H9 (cell line): ENCODE measurements around the gene AGGF1. TPM values are rescaled to one million over a fixed set of nuclear protein-coding genes. Genes with fewer than 3 reads are reported as not detected.

ENCODE experiments used
- DNase-seq: peaks from one replicate; pipeline ENCODE4 v3.0.0-alpha.2; 2017
- H2AFZ ChIP-seq: one replicate; pipeline ENCODE4 v1.6.1; 2013; ENCODE audit warnings: mild to moderate bottlenecking, low read length, control low read depth, moderate library complexity
- H2AK5ac ChIP-seq: 2 replicates; pipeline ENCODE4 v1.6.1; 2013; ENCODE audit warnings: low read length, control low read depth, mixed read lengths; ENCODE audit not compliant: insufficient read length
- H2BK120ac ChIP-seq: one replicate; pipeline ENCODE4 v1.6.1; 2013; ENCODE audit warnings: low read depth, mild to moderate bottlenecking, low read length, control low read depth, inconsistent platforms; ENCODE audit not compliant: poor library complexity, severe bottlenecking
- H2BK12ac ChIP-seq: 2 replicates; pipeline ENCODE4 v1.6.1; 2013; ENCODE audit warnings: low read length, control low read depth, mixed read lengths, low read depth; ENCODE audit not compliant: insufficient read length
- H2BK15ac ChIP-seq: 2 replicates; pipeline ENCODE4 v1.6.1; 2013; ENCODE audit warnings: low read depth, low read length, control low read depth
- H2BK20ac ChIP-seq: one replicate; pipeline ENCODE4 v1.6.1; 2013; ENCODE audit warnings: low read depth, mild to moderate bottlenecking, low read length, control low read depth, inconsistent platforms; ENCODE audit not compliant: poor library complexity, severe bottlenecking
- H2BK5ac ChIP-seq: 2 replicates; pipeline ENCODE4 v1.6.1; 2013; ENCODE audit warnings: low read length, control low read depth, mixed read lengths; ENCODE audit not compliant: insufficient read length
- H3K14ac ChIP-seq: 2 replicates; pipeline ENCODE4 v1.6.1; 2013; ENCODE audit warnings: low read length, control low read depth; ENCODE audit not compliant: insufficient read depth
- H3K18ac ChIP-seq: 2 replicates; pipeline ENCODE4 v1.6.1; 2013; ENCODE audit warnings: low read depth, mild to moderate bottlenecking, mixed read lengths, low read length, control low read depth; ENCODE audit not compliant: insufficient read length
- H3K23ac ChIP-seq: 2 replicates; pipeline ENCODE4 v1.6.1; 2013; ENCODE audit warnings: low read length, control low read depth, mixed read lengths, low read depth; ENCODE audit not compliant: insufficient read length
- H3K23me2 ChIP-seq: 2 replicates; pipeline ENCODE4 v1.6.1; 2013; ENCODE audit warnings: low read depth, mild to moderate bottlenecking, mixed read lengths, low read length, control low read depth; ENCODE audit not compliant: insufficient read length, poor library complexity, severe bottlenecking
- H3K27ac ChIP-seq: 2 replicates; pipeline ENCODE4 v1.5.1; 2013; ENCODE audit warnings: low read length, control low read depth, mixed read lengths, low read depth; ENCODE audit not compliant: insufficient read length
- H3K27me3 ChIP-seq: 2 replicates; pipeline ENCODE4 v1.6.1; 2013; ENCODE audit warnings: low read length, control low read depth, inconsistent platforms; ENCODE audit not compliant: insufficient read depth
- H3K4ac ChIP-seq: 2 replicates; pipeline ENCODE4 v1.6.1; 2013; ENCODE audit warnings: low read depth, mild to moderate bottlenecking, control low read depth, inconsistent platforms, low read length, moderate library complexity
- H3K4me1 ChIP-seq: 2 replicates; pipeline ENCODE4 v1.6.1; 2013; ENCODE audit warnings: low read length, control low read depth, inconsistent platforms; ENCODE audit not compliant: insufficient read depth
- H3K4me2 ChIP-seq: 2 replicates; pipeline ENCODE4 v1.6.1; 2013; ENCODE audit warnings: low read length, control low read depth, mixed read lengths; ENCODE audit not compliant: insufficient read length, insufficient read depth
- H3K56ac ChIP-seq: 2 replicates; pipeline ENCODE4 v1.6.1; 2013; ENCODE audit warnings: low read depth, mild to moderate bottlenecking, mixed read lengths, low read length, control low read depth; ENCODE audit not compliant: insufficient read length
- H3K79me1 ChIP-seq: 2 replicates; pipeline ENCODE4 v1.6.1; 2013; ENCODE audit warnings: low read depth, mild to moderate bottlenecking, moderate library complexity, low read length, control low read depth, inconsistent platforms; ENCODE audit not compliant: insufficient read depth, poor library complexity, severe bottlenecking
- H3K79me2 ChIP-seq: 2 replicates; pipeline ENCODE4 v1.6.1; 2013; ENCODE audit warnings: low read length, control low read depth, inconsistent platforms; ENCODE audit not compliant: insufficient read depth
- H3K9ac ChIP-seq: 2 replicates; pipeline ENCODE4 v1.6.1; 2013; ENCODE audit warnings: low read length, control low read depth, mixed read lengths; ENCODE audit not compliant: insufficient read length; ENCODE audit errors: extremely low read depth
- H3K9me3 ChIP-seq: one replicate; pipeline ENCODE4 v1.6.1; 2013; ENCODE audit warnings: low read depth, low read length, inconsistent platforms; ENCODE audit not compliant: control insufficient read depth
- H3T11ph ChIP-seq: one replicate; pipeline ENCODE4 v1.6.1; 2013; ENCODE audit warnings: mild to moderate bottlenecking, low read length, control low read depth, inconsistent platforms
- H4K20me1 ChIP-seq: one replicate; pipeline ENCODE4 v1.6.1; 2013; ENCODE audit not compliant: control insufficient read depth, insufficient read length, insufficient read depth
- H4K5ac ChIP-seq: 2 replicates; pipeline ENCODE4 v1.6.1; 2013; ENCODE audit warnings: low read depth, mild to moderate bottlenecking, mixed read lengths, low read length, control low read depth; ENCODE audit not compliant: insufficient read length
- H4K8ac ChIP-seq: replicated peaks from 2 replicates; pipeline ENCODE4 v1.6.1; 2013; ENCODE audit warnings: low read length, control low read depth, mixed read lengths, low read depth; ENCODE audit not compliant: insufficient read length
- H4K91ac ChIP-seq: 2 replicates; pipeline ENCODE4 v1.6.1; 2013; ENCODE audit warnings: low read depth, mild to moderate bottlenecking, moderate library complexity, mixed read lengths, low read length, control low read depth; ENCODE audit not compliant: insufficient read length
- H3K27ac Mint-ChIP-seq, 3 experiments: 2 replicates in 2 of 3; 3 replicates in 1 of 3; pipeline ENCODE4 v1.8.0; 2020 to 2021; ENCODE audit warnings: mixed read lengths in 3 of 3, mild to moderate bottlenecking in 1 of 3, moderate library complexity in 1 of 3
- H3K27me3 Mint-ChIP-seq: 2 replicates; pipeline ENCODE4 v1.8.0; 2021; ENCODE audit warnings: low read depth, mild to moderate bottlenecking, moderate library complexity, mixed read lengths
- H3K36me3 Mint-ChIP-seq, 3 experiments: 2 replicates in 2 of 3; 3 replicates in 1 of 3; pipeline ENCODE4 v1.8.0; 2020 to 2021; ENCODE audit warnings: low read depth in 3 of 3, mixed read lengths in 3 of 3; ENCODE audit not compliant: insufficient read depth in 1 of 3
- H3K4me1 Mint-ChIP-seq, 2 experiments: 2 replicates each; pipeline ENCODE4 v1.8.0; 2020; ENCODE audit warnings: mixed read lengths in 2 of 2
- H3K4me3 Mint-ChIP-seq, 2 experiments: 2 replicates in 1 of 2; 3 replicates in 1 of 2; pipeline ENCODE4 v1.8.0; 2020 to 2021; ENCODE audit warnings: mild to moderate bottlenecking in 2 of 2, mixed read lengths in 2 of 2, moderate library complexity in 1 of 2
- H3K9me3 Mint-ChIP-seq, 2 experiments: 2 replicates in 1 of 2; 3 replicates in 1 of 2; pipeline ENCODE4 v1.8.0; 2020; ENCODE audit warnings: mild to moderate bottlenecking in 2 of 2, mixed read lengths in 2 of 2, moderate library complexity in 1 of 2
- CTCF ChIP-seq: fragments of 200-600 bp; sonication (generic); conservative IDR thresholded peaks from 3 replicates; pipeline ENCODE4 v1.8.0; 2021; ENCODE audit warnings: antibody characterized with exemption, mild to moderate bottlenecking
- WGBS: extraction: QIAGEN DNeasy Blood & Tissue Kit; methylation state at CpG from one replicate; pipeline ENCODE4 v1.1.7; 2013; ENCODE audit warnings: missing lambda C conversion rate, low lambda C conversion rate, mixed read lengths; ENCODE audit not compliant: insufficient read length; ENCODE audit errors: extremely low coverage; 5-methylcytosine and 5-hydroxymethylcytosine counted together
- total RNA-seq: library from RNA; stranded (reverse); gene quantifications from 2 replicates; pipeline ENCODE4 v1.2.1, GENCODE V29; 2021

Gene AGGF1
- total RNA-seq, 1 experiment from 2014 or later, result 13.6 TPM

GRCh38 chr5:76982450-76982849, 47.8 kb upstream of the AGGF1 start:
- no peak overlapping the region for H3K4me3 Mint-ChIP-seq

More at GRCh38 chr5:76982450-76982849, 47.8 kb upstream of the AGGF1 start:
- H3K9ac ChIP-seq, result no peak overlapping the region
- no peak overlapping the region for H2BK20ac ChIP-seq
- H4K8ac ChIP-seq, result no peak overlapping the region
- H3K79me2 ChIP-seq, result no peaks in the 10 kb centered on the region
- no peaks in the 10 kb centered on the region for H3K23me2 ChIP-seq
- no peaks in the 10 kb centered on the region for H3K27me3 ChIP-seq
- H2AFZ ChIP-seq, result no peak overlapping the region
- no peaks in the 10 kb centered on the region for H3K79me1 ChIP-seq
- no peak for DNase-seq
- H3K27ac Mint-ChIP-seq, result no peak overlapping the region
- no peak overlapping the region for H2BK120ac ChIP-seq
- no peak overlapping the region for H3K4ac ChIP-seq
- H2BK12ac ChIP-seq, result no peak overlapping the region
- no peaks in the 10 kb centered on the region for H3K4me1 ChIP-seq
- TF ChIP-seq CTCF, result no peak
- WGBS, result no CpG with 5 or more reads among the region's 2 CpGs
- H3K18ac ChIP-seq, result no peak overlapping the region
- peaks cover 0 to 2% of the 10 kb centered on the region in 2 experiments; a peak in 2 of 5 replicates for H3K9me3 Mint-ChIP-seq
- H3K4me2 ChIP-seq, result no peak overlapping the region
- H2AK5ac ChIP-seq, result no peak overlapping the region
- no peak overlapping the region for H3K27ac ChIP-seq
- H3K56ac ChIP-seq, result no peak overlapping the region
- no peak overlapping the region for H2BK15ac ChIP-seq
- no peaks in the 10 kb centered on the region; a peak in 2 of 7 replicates for H3K36me3 Mint-ChIP-seq
- H3K27me3 Mint-ChIP-seq, result no peaks in the 10 kb centered on the region
- H3K14ac ChIP-seq, result no peak overlapping the region
- no peak overlapping the region for H3K23ac ChIP-seq
- H2BK5ac ChIP-seq, result no peak overlapping the region
- no peaks in the 10 kb centered on the region for H3K9me3 ChIP-seq
- no peaks in the 10 kb centered on the region for H4K20me1 ChIP-seq
- no peaks in the 10 kb centered on the region for H3K4me1 Mint-ChIP-seq
- no peak overlapping the region for H3T11ph ChIP-seq
- H4K5ac ChIP-seq, result no peak overlapping the region
- no peak overlapping the region for H4K91ac ChIP-seq
